CD4-positive, alpha-beta T cell treated with Interleukin-4 for 4 hours (primary cell): ENCODE data around the gene HEATR3.
"Not testable (repeated sequence)": the region's sequence is repeated elsewhere in the genome, so short reads cannot be mapped to it uniquely, and the experiment has no call there.

Experiments used
- DNase-seq: peaks from one replicate; pipeline ENCODE4 v3.0.0-alpha.2; 2020

HEATR3 gene

GRCh38 chr16:50114357-50115129, 48.8 kb downstream of the HEATR3 start:
- DNase-seq: no peak

- no peak for DNase-seq
These were observed 54.9 kb downstream of the HEATR3 start for GRCh38 chr16:50120711-50121110.

GRCh38 chr16:50121278-50121677, 55.5 kb downstream of the HEATR3 start:
- no peak for DNase-seq

- peak; percentile 8 for DNase-seq
These were observed 56.1 kb downstream of the HEATR3 start for GRCh38 chr16:50121721-50122445.

GRCh38 chr16:50123417-50123816, 57.6 kb downstream of the HEATR3 start:
- DNase-seq: no peak

GRCh38 chr16:50124769-50125168, 59.0 kb downstream of the HEATR3 start:
- no peak for DNase-seq

- no peak for DNase-seq
These were observed 60.4 kb downstream of the HEATR3 start for GRCh38 chr16:50126183-50126582.

GRCh38 chr16:50132571-50132970, 66.8 kb downstream of the HEATR3 start:
- not testable (repeated sequence) for DNase-seq

- DNase-seq: no peak
These were observed 67.4 kb downstream of the HEATR3 start for GRCh38 chr16:50133214-50133613.

GRCh38 chr16:50136399-50136798, 70.6 kb downstream of the HEATR3 start:
- DNase-seq: no peak

GRCh38 chr16:50137268-50137667, 71.5 kb downstream of the HEATR3 start:
- no peak for DNase-seq

- no peak for DNase-seq
These were observed 73.8 kb downstream of the HEATR3 start for GRCh38 chr16:50139580-50139979.

- no peak for DNase-seq
These were observed 78.4 kb downstream of the HEATR3 start for GRCh38 chr16:50144211-50144610.

- no peak for DNase-seq
These were observed 81.0 kb downstream of the HEATR3 start for GRCh38 chr16:50146479-50147435.

GRCh38 chr16:50151322-50151721, 85.6 kb downstream of the HEATR3 start:
- DNase-seq: no peak

- no peak for DNase-seq
These were observed 86.0 kb downstream of the HEATR3 start for GRCh38 chr16:50151756-50152155.

- peak; percentile 65 for DNase-seq
These were observed 86.6 kb downstream of the HEATR3 start for GRCh38 chr16:50152351-50152806.

GRCh38 chr16:50152807-50153595, 87.2 kb downstream of the HEATR3 start, which contains the start of gene TENT4B:
TSS of gene TENT4B (plus strand) at chr16:50153306. CDS start at chr16:50153622, 316 bp downstream.
- peak; percentile 88 for DNase-seq

- no peak for DNase-seq
These were observed 88.0 kb downstream of the HEATR3 start for GRCh38 chr16:50153596-50154419.

- DNase-seq: no peak
These were observed 88.7 kb downstream of the HEATR3 start for GRCh38 chr16:50154420-50154950.

- no peak for DNase-seq
These were observed 90.2 kb downstream of the HEATR3 start for GRCh38 chr16:50155925-50156324.
